PC-9 (cell line): ENCODE results near the gene ACBD5. TPM values are rescaled to one million over a fixed set of nuclear protein-coding genes. Genes with fewer than 3 reads are reported as not detected.

ENCODE experiments used
- BruUV-seq: library from RNA; stranded (reverse); fragments of 400-500 nt; replicated peaks from 2 replicates; lab custom pipeline; 2021; lab: Mats Ljungman, UMichigan
- CTCF ChIA-PET: fragments of 300-600 bp; sonication (Branson Sonifier 250); formaldehyde crosslinking; loops from one replicate; lab custom pipeline; 2022; ENCODE audit warnings: antibody characterized with exemption; lab: Charles Lee
- POLR2A ChIA-PET: fragments of 300-600 bp; sonication (Branson Sonifier 250); formaldehyde crosslinking; loops from one replicate; lab custom pipeline; 2022; ENCODE audit warnings: antibody characterized with exemption; ENCODE audit not compliant: unreplicated experiment; lab: Charles Lee
- DNase-seq, 2 experiments: peaks; one replicate each; pipeline versions ENCODE4 v3.0.0 to v3.0.0-alpha.2; 2015 to 2022; ENCODE audit warnings: mixed read lengths in 1 of 2
- H2AFZ ChIP-seq: fragments of 200-600 bp; sonication (generic); 2 replicates; pipeline ENCODE4 v1.8.1; 2017; ENCODE audit warnings: antibody characterized with exemption
- H3F3A ChIP-seq: fragments of 200-600 bp; sonication (generic); 2 replicates; pipeline ENCODE4 v1.8.1; 2017; ENCODE audit warnings: antibody characterized with exemption, mild to moderate bottlenecking, low read depth; ENCODE audit not compliant: insufficient read depth
- H3K27ac ChIP-seq: fragments of 200-600 bp; sonication (generic); 2 replicates; pipeline ENCODE4 v1.6.1; 2016; ENCODE audit warnings: mixed run types
- H3K27me3 ChIP-seq: fragments of 200-600 bp; sonication (generic); 2 replicates; pipeline ENCODE4 v1.6.1; 2016; ENCODE audit warnings: low read depth, mixed run types; ENCODE audit not compliant: insufficient read depth
- H3K36me3 ChIP-seq: fragments of 200-600 bp; sonication (generic); 2 replicates; pipeline ENCODE4 v1.6.1; 2016; ENCODE audit warnings: low read depth, mixed run types
- H3K4me1 ChIP-seq: fragments of 200-600 bp; sonication (generic); replicated peaks from 2 replicates; pipeline ENCODE4 v1.6.1; 2016; ENCODE audit warnings: mixed run types; ENCODE audit not compliant: insufficient read depth
- H3K4me2 ChIP-seq: fragments of 200-600 bp; sonication (generic); 2 replicates; pipeline ENCODE4 v1.6.1; 2017; ENCODE audit warnings: mixed run types
- H3K4me3 ChIP-seq: fragments of 200-600 bp; sonication (generic); 2 replicates; pipeline ENCODE4 v1.6.1; 2016; ENCODE audit warnings: mixed run types
- H3K79me2 ChIP-seq: fragments of 200-600 bp; sonication (generic); 2 replicates; pipeline ENCODE4 v1.6.1; 2017; ENCODE audit warnings: low read depth, mixed run types
- H3K9me2 ChIP-seq: fragments of 200-600 bp; sonication (generic); 2 replicates; pipeline ENCODE4 v1.8.1; 2017; ENCODE audit warnings: mild to moderate bottlenecking; ENCODE audit not compliant: insufficient read depth
- H3K9me3 ChIP-seq: fragments of 200-600 bp; sonication (generic); 2 replicates; pipeline ENCODE4 v1.8.1; 2016; ENCODE audit warnings: low read depth; ENCODE audit not compliant: insufficient read depth
- H4K20me1 ChIP-seq: fragments of 200-600 bp; sonication (generic); 2 replicates; pipeline ENCODE4 v1.8.1; 2017; ENCODE audit not compliant: insufficient read depth
- EZH2 ChIP-seq: fragments of 200-600 bp; sonication (generic); IDR thresholded peaks from 2 replicates; pipeline ENCODE4 v1.8.0; 2017; ENCODE audit warnings: antibody characterized with exemption, low read depth
- intact Hi-C: fragments of 100-400 bp; cut with micrococcal nuclease; formaldehyde crosslinking; loops from one replicate; pipeline ENCODE4 v1.10.0; 2022; ENCODE audit not compliant: unreplicated experiment
- total RNA-seq: library from RNA; stranded (reverse); gene quantifications from 2 replicates; pipeline ENCODE4 v1.2.3, GENCODE V29; 2021
- TF ChIP-seq, protein P1 (sequence below): fragments of 200-600 bp; sonication (generic); conservative IDR thresholded peaks from 2 replicates; pipeline ENCODE4 v1.6.1; 2017; ENCODE audit warnings: mixed run types, antibody characterized with exemption, mild to moderate bottlenecking, moderate library complexity

ACBD5 gene
- total RNA-seq, 1 experiment from 2014 or later: 17.2 TPM

DNA sequence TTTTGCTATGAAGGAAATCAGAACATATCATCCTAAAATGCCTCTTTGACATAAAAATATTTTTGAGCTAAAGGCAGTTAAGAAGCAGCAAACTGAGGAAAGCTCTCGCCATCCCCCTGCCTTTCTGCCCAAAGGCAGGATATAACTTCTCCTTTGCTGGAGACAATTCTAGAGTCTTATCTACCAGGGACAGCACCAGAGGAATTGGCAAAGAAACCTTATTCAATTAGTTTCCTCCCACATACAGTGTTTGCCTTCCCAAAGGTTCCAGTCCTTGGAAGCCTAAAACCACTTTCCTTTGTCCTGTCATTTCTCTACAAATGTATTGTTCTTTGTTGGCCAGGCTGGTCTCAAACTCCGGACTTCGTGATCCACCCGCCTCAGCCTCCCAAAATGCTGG, 51.7 kb downstream of the ACBD5 start:
- no peaks in the 10 kb centered on the region for H3K36me3 ChIP-seq
- no peaks in the 10 kb centered on the region for H3K27me3 ChIP-seq
- no peak overlapping the region for H3K4me3 ChIP-seq
- no peak for DNase-seq
- H3K9me2 ChIP-seq: no peaks in the 10 kb centered on the region
- no peaks in the 10 kb centered on the region for H4K20me1 ChIP-seq
- H3K79me2 ChIP-seq: no peaks in the 10 kb centered on the region
- CTCF ChIA-PET: no interaction called here
- POLR2A ChIA-PET: no interaction called here
- intact Hi-C loops: no loop called here
- no peaks in the 10 kb centered on the region for H3K9me3 ChIP-seq
- H3F3A ChIP-seq: 0 out of 2 replicates have a peak, but pooled peaks cover 4% of the 10 kb centered on the region
- H3K27ac ChIP-seq: no peak overlapping the region
- BruUV-seq: no TSS peak
- H3K4me2 ChIP-seq: no peak overlapping the region
- H2AFZ ChIP-seq: no peak overlapping the region
- TF ChIP-seq EZH2: no peak
- TF ChIP-seq, protein P1, sequence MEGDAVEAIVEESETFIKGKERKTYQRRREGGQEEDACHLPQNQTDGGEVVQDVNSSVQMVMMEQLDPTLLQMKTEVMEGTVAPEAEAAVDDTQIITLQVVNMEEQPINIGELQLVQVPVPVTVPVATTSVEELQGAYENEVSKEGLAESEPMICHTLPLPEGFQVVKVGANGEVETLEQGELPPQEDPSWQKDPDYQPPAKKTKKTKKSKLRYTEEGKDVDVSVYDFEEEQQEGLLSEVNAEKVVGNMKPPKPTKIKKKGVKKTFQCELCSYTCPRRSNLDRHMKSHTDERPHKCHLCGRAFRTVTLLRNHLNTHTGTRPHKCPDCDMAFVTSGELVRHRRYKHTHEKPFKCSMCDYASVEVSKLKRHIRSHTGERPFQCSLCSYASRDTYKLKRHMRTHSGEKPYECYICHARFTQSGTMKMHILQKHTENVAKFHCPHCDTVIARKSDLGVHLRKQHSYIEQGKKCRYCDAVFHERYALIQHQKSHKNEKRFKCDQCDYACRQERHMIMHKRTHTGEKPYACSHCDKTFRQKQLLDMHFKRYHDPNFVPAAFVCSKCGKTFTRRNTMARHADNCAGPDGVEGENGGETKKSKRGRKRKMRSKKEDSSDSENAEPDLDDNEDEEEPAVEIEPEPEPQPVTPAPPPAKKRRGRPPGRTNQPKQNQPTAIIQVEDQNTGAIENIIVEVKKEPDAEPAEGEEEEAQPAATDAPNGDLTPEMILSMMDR: no peak
- H3K4me1 ChIP-seq: no peaks in the 10 kb centered on the region

DNA sequence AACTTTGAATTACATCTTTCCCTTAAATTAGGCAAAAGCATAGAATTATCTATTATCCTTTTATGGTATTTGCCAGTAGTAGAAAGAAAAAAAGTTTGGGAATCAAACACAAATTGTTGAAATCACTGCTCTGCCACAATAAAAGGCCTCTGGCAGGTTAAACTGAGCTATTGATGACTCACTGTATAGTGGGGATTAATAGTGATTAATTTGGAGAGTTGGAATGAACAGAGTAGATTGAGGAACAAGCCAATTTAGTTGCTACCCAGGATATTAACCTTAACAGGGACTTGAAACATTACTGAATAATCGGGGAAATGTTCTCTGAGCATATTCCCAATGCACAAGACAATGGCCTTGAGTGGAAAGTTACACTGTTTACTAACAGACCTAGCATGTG, 52.3 kb downstream of the ACBD5 start:
- TF ChIP-seq, protein P1: no peak
- TF ChIP-seq EZH2: no peak
- Histone ChIP-seq H3F3A (0 out of 2 replicates have a peak, but pooled peaks cover 4% of the 10 kb centered on the region), H3K9me3 (no peaks in the 10 kb centered on the region), H3K27me3 (no peaks in the 10 kb centered on the region), H4K20me1 (no peaks in the 10 kb centered on the region), H3K27ac (no peak overlapping the region), H3K79me2 (no peaks in the 10 kb centered on the region), H3K4me2 (no peak overlapping the region), H3K36me3 (no peaks in the 10 kb centered on the region), H2AFZ (no peak overlapping the region), H3K4me3 (no peak overlapping the region), H3K4me1 (no peaks in the 10 kb centered on the region), H3K9me2 (no peaks in the 10 kb centered on the region)
- CTCF ChIA-PET: no interaction called here
- intact Hi-C loops: no loop called here
- no TSS peak for BruUV-seq
- no peak for DNase-seq
- POLR2A ChIA-PET: interaction anchor here (0.7 kb wide), 1 partner anchor 34 kb away, joined by 8 read pairs; the partner anchor contains the start of gene YME1L1

DNA sequence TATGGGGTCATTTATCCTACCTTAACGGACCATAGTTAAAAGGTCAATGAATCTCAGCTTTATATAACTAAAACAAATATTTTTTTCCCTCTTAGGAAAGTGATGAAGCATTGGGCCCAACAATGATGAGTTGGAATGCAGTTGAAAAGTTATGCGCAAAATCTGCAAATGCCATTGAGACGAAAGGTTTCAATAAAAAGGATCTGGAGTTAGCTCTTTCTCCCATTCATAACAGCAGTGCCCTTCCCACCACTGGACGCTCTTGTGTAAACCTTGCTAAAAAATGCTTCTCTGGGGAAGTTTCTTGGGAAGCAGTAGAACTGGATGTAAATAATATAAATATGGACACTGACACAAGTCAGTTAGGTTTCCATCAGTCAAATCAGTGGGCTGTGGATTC, 70.7 kb downstream of the ACBD5 start:
- intact Hi-C loops: no loop called here
- H3K27ac ChIP-seq: no peak overlapping the region
- ChIA-PET POLR2A (no interaction called here), CTCF (no interaction called here)
- H3K36me3 ChIP-seq: no peaks in the 10 kb centered on the region
- no TSS peak for BruUV-seq
- no peaks in the 10 kb centered on the region for H3F3A ChIP-seq
- no peak for TF ChIP-seq EZH2
- TF ChIP-seq, protein P1: no peak
- H3K9me2 ChIP-seq: no peaks in the 10 kb centered on the region
- no peaks in the 10 kb centered on the region for H4K20me1 ChIP-seq
- H3K4me2 ChIP-seq: no peak overlapping the region
- DNase-seq: no peak
- no peaks in the 10 kb centered on the region for H3K4me1 ChIP-seq
- H3K27me3 ChIP-seq: no peaks in the 10 kb centered on the region
- H3K79me2 ChIP-seq: no peaks in the 10 kb centered on the region
- H3K9me3 ChIP-seq: no peaks in the 10 kb centered on the region
- H2AFZ ChIP-seq: no peak overlapping the region
- no peak overlapping the region for H3K4me3 ChIP-seq
